ENCODE data around the gene HIP1R.

GRCh38 chr12:122861587-122861970 is 26.3 kb downstream of the HIP1R start:
- TF ChIP-seq MAZ (IDR thresholded peaks at IDR 0.05; ENCODE audit: borderline replicate concordance, low read depth, low read length) (no peak), NFE2L2 (conservative IDR thresholded peaks at IDR 0.05; ENCODE audit: low read length) (no peak)

Data from A549 (cell line).